ENCODE data around the gene CASP7. TPM values are rescaled to one million over a fixed set of nuclear protein-coding genes. Genes with fewer than 3 reads are reported as not detected.

The CASP7 gene
- total and polyA plus RNA-seq, 2 donors (not counting 1 experiment from before 2014, with no cell fraction given) = 5.7 to 23.9 TPM

- intact Hi-C loops (cut with micrococcal nuclease) = loop anchor here (10.0 kb wide), 2 partner anchors 335 to 805 kb away; no protein-coding TSS in a partner anchor
- Histone ChIP-seq H3K9ac (ENCODE audit: low read length) (no peak overlapping the region), H3K4me2 (replicated peaks; ENCODE audit: low read depth, low read length, poor library complexity, severe bottlenecking) (no peak overlapping the region), H3K4me3 (ENCODE audit: control extremely low read depth in 1 of 5, extremely low read depth in 1 of 5, insufficient read depth in 1 of 5, low read depth in 2 of 5, low read length in 4 of 5) (no peak overlapping the region), H4K20me1 (ENCODE audit: control insufficient read depth, insufficient read depth, low read length, poor library complexity, severe bottlenecking) (peaks cover 33% of the 10 kb centered on the region), H3K27ac (ENCODE audit: low read length in 2 of 2) (no peak overlapping the region), H2AFZ (ENCODE audit: insufficient read depth, low read depth, low read length, poor library complexity, severe bottlenecking) (no peak overlapping the region), H3K9me3 (ENCODE audit: control extremely low read depth in 1 of 3, control insufficient read depth in 2 of 3, insufficient read depth in 1 of 3, low read length in 2 of 3) (peaks cover 16 to 49% (median 31%) of the 10 kb centered on the region in 3 donors), H3K36me3 (replicated peaks in 1 of 2; ENCODE audit: control extremely low read depth in 1 of 2, control insufficient read depth in 1 of 2, extremely low read depth in 1 of 2, insufficient read depth in 2 of 2, low read length in 1 of 2) (peaks cover 13 to 18% of the 10 kb centered on the region in 2 experiments), H3K27me3 (replicated peaks in 1 of 4; ENCODE audit: control extremely low read depth in 1 of 4, control insufficient read depth in 3 of 4, insufficient read depth in 4 of 4, low read length in 3 of 4) (no peaks in the 10 kb centered on the region), H3K4me1 (ENCODE audit: control insufficient read depth in 2 of 2, insufficient read depth in 2 of 2, low read length in 2 of 2) (no peaks in the 10 kb centered on the region), H3K79me2 (ENCODE audit: control insufficient read depth, insufficient read depth, low read length) (peaks cover 88% of the 10 kb centered on the region)
- ATAC-seq (ENCODE audit: low read depth) = no peak
- H3K4me1 Mint-ChIP-seq = peaks cover 28% of the 10 kb centered on the region
- no peak overlapping the region for H3K4me3 Mint-ChIP-seq
- CTCF ChIA-PET = no interaction called here
- peaks cover 27% of the 10 kb centered on the region for H3K9me3 Mint-ChIP-seq (ENCODE audit: insufficient read depth)
- WGBS (ENCODE audit: insufficient coverage) = no CpG with 5 or more reads among the region's 3 CpGs
- no peaks in the 10 kb centered on the region for H3K27me3 Mint-ChIP-seq
- TF ChIP-seq, protein P1, sequence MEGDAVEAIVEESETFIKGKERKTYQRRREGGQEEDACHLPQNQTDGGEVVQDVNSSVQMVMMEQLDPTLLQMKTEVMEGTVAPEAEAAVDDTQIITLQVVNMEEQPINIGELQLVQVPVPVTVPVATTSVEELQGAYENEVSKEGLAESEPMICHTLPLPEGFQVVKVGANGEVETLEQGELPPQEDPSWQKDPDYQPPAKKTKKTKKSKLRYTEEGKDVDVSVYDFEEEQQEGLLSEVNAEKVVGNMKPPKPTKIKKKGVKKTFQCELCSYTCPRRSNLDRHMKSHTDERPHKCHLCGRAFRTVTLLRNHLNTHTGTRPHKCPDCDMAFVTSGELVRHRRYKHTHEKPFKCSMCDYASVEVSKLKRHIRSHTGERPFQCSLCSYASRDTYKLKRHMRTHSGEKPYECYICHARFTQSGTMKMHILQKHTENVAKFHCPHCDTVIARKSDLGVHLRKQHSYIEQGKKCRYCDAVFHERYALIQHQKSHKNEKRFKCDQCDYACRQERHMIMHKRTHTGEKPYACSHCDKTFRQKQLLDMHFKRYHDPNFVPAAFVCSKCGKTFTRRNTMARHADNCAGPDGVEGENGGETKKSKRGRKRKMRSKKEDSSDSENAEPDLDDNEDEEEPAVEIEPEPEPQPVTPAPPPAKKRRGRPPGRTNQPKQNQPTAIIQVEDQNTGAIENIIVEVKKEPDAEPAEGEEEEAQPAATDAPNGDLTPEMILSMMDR (IDR thresholded peaks at IDR 0.05) = no peak
- TF ChIP-seq EZH2 (IDR thresholded peaks at IDR 0.05; ENCODE audit: borderline replicate concordance, insufficient read depth, low read depth, low read length, poor library complexity, severe bottlenecking) = no peak
- H3K27ac Mint-ChIP-seq = no peak overlapping the region
- no peak for DNase-seq
- POLR2A ChIA-PET = no interaction called here
These were observed 9.9 kb downstream of the CASP7 start for GRCh38 chr10:113689574-113689973.

DNA sequence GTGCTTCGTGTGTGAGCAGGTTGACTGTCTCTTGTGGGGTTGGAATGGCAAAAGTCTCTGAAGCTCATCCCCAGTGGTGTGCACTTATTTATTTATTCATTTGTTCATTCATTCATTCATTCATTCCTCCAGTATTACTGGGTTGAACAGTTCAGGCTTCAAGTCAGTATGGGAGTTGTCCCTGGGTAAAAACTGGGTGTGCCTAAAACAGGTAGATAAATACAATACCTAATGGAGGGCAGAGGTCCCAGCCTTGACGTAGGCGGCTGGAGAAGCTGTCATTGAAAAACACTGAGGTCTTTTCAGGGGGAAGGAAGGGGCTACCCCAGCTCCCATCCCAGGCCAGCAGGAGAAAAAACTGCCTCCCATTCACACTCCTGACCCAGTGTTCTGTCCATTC, 11.0 kb downstream of the CASP7 start:
- no peak overlapping the region for H3K9ac ChIP-seq (ENCODE audit: low read length)
- H3K4me3 ChIP-seq (ENCODE audit: control extremely low read depth in 1 of 5, extremely low read depth in 1 of 5, insufficient read depth in 1 of 5, low read depth in 2 of 5, low read length in 4 of 5) = no peak overlapping the region
- TF ChIP-seq, protein P1 (IDR thresholded peaks at IDR 0.05) = no peak
- TF ChIP-seq EZH2 (IDR thresholded peaks at IDR 0.05; ENCODE audit: borderline replicate concordance, insufficient read depth, low read depth, low read length, poor library complexity, severe bottlenecking) = no peak
- CTCF ChIA-PET = interaction anchor here (1.5 kb wide), 1 partner anchor 12 kb away, joined by 3 read pairs; no protein-coding TSS in a partner anchor
- Mint-ChIP-seq H3K9me3 (ENCODE audit: insufficient read depth) (peaks cover 21% of the 10 kb centered on the region), H3K4me1 (peaks cover 21% of the 10 kb centered on the region), H3K27me3 (no peaks in the 10 kb centered on the region), H3K27ac (no peak overlapping the region), H3K4me3 (no peak overlapping the region)
- no CpG with 5 or more reads among the region's 3 CpGs for WGBS (ENCODE audit: insufficient coverage)
- H2AFZ ChIP-seq (ENCODE audit: insufficient read depth, low read depth, low read length, poor library complexity, severe bottlenecking) = no peak overlapping the region
- no peak for DNase-seq
- intact Hi-C loops (cut with micrococcal nuclease) = no loop called here
- H4K20me1 ChIP-seq (ENCODE audit: control insufficient read depth, insufficient read depth, low read length, poor library complexity, severe bottlenecking) = peaks cover 44% of the 10 kb centered on the region
- POLR2A ChIA-PET = interaction anchor here (0.8 kb wide), 1 partner anchor 12 kb away, joined by 3 read pairs; no protein-coding TSS in a partner anchor
- H3K27me3 ChIP-seq (replicated peaks in 1 of 4; ENCODE audit: control extremely low read depth in 1 of 4, control insufficient read depth in 3 of 4, insufficient read depth in 4 of 4, low read length in 3 of 4) = no peaks in the 10 kb centered on the region
- peaks cover 87% of the 10 kb centered on the region for H3K79me2 ChIP-seq (ENCODE audit: control insufficient read depth, insufficient read depth, low read length)
- no peak overlapping the region for H3K4me2 ChIP-seq (replicated peaks; ENCODE audit: low read depth, low read length, poor library complexity, severe bottlenecking)
- H3K27ac ChIP-seq (ENCODE audit: low read length in 2 of 2) = no peak overlapping the region
- no peak for ATAC-seq (ENCODE audit: low read depth)
- H3K4me1 ChIP-seq (ENCODE audit: control insufficient read depth in 2 of 2, insufficient read depth in 2 of 2, low read length in 2 of 2) = no peaks in the 10 kb centered on the region
- H3K36me3 ChIP-seq (replicated peaks in 1 of 2; ENCODE audit: control extremely low read depth in 1 of 2, control insufficient read depth in 1 of 2, extremely low read depth in 1 of 2, insufficient read depth in 2 of 2, low read length in 1 of 2) = peaks cover 13 to 24% of the 10 kb centered on the region in 2 experiments
- peaks cover 13 to 50% (median 31%) of the 10 kb centered on the region in 3 donors for H3K9me3 ChIP-seq (ENCODE audit: control extremely low read depth in 1 of 3, control insufficient read depth in 2 of 3, insufficient read depth in 1 of 3, low read length in 2 of 3)

All from B cell (primary cell).